Esophagus (tissue), 2 donors: Measurements from ENCODE around the gene SMIM20. TPM values are rescaled to one million over a fixed set of nuclear protein-coding genes. Genes with fewer than 3 reads are reported as not detected.

ENCODE experiments used
- H3K27ac ChIP-seq, 2 donors: one replicate each; pipeline ENCODE4 v1.5.1; 2013; ENCODE audit warnings: low read depth in 2 of 2, mild to moderate bottlenecking in 2 of 2, inconsistent platforms in 1 of 2, low read length in 1 of 2, moderate library complexity in 1 of 2
- H3K27me3 ChIP-seq, 2 donors: one replicate each; pipeline ENCODE4 v1.6.1; 2013; ENCODE audit warnings: low read length in 2 of 2, control low read depth in 1 of 2, mild to moderate bottlenecking in 1 of 2; ENCODE audit not compliant: insufficient read depth in 2 of 2, control insufficient read depth in 1 of 2
- H3K36me3 ChIP-seq, 2 donors: one replicate each; pipeline ENCODE4 v1.6.1; 2013; ENCODE audit warnings: low read length in 1 of 2; ENCODE audit not compliant: control insufficient read depth in 2 of 2, insufficient read depth in 2 of 2
- H3K4me1 ChIP-seq, 2 donors: one replicate each; pipeline ENCODE4 v1.6.1; 2013; ENCODE audit warnings: low read length in 1 of 2; ENCODE audit not compliant: control insufficient read depth in 2 of 2, insufficient read depth in 2 of 2
- H3K4me3 ChIP-seq, 2 donors: one replicate each; pipeline ENCODE4 v1.5.1; 2013; ENCODE audit warnings: low read length in 2 of 2, mild to moderate bottlenecking in 2 of 2, low read depth in 1 of 2, moderate library complexity in 1 of 2
- H3K9me3 ChIP-seq, 2 donors: one replicate each; pipeline ENCODE4 v1.6.1; 2013; ENCODE audit warnings: mild to moderate bottlenecking in 2 of 2, low read depth in 1 of 2, low read length in 1 of 2, moderate library complexity in 1 of 2; ENCODE audit not compliant: control insufficient read depth in 2 of 2, insufficient read depth in 1 of 2
- WGBS, 2 donors: extraction: QIAGEN DNeasy Blood & Tissue Kit; methylation state at CpG; one replicate each; pipeline ENCODE4 v1.1.7; 2013; 5-methylcytosine and 5-hydroxymethylcytosine counted together
- polyA plus RNA-seq, 2 donors: library from polyadenylated mRNA; stranded (reverse); fragments of 200-250 nt; gene quantifications; one replicate each; pipeline ENCODE4 v1.2.3, GENCODE V29; 2013
- donor health status: healthy with polysubstance abuse.
- donor health status: Bipolar disorder and iron deficiency.

SMIM20 gene
- polyA plus RNA-seq, 2 donors, result 8.7 to 15.9 TPM

- WGBS, 2 donors, result 23 to 47% methylated on average over 1 of the region's 1 CpG
- no peak overlapping the region for H3K4me3 ChIP-seq
- H3K4me1 ChIP-seq, result no peaks in the 10 kb centered on the region
- no peak overlapping the region for H3K27ac ChIP-seq
- H3K9me3 ChIP-seq, result no peaks in the 10 kb centered on the region
- H3K27me3 ChIP-seq, result no peaks in the 10 kb centered on the region
- H3K36me3 ChIP-seq, result no peaks in the 10 kb centered on the region
These were observed 23.8 kb downstream of the SMIM20 start for GRCh38 chr4:25937801-25938200.

GRCh38 chr4:25938366-25938765 is 24.3 kb downstream of the SMIM20 start:
- no peak overlapping the region for H3K4me3 ChIP-seq
- WGBS, 2 donors, result 65 to 69% methylated on average over 6 of the region's 6 CpGs
- H3K36me3 ChIP-seq, result no peaks in the 10 kb centered on the region
- no peak overlapping the region for H3K27ac ChIP-seq
- H3K27me3 ChIP-seq, result no peaks in the 10 kb centered on the region
- no peaks in the 10 kb centered on the region for H3K9me3 ChIP-seq
- no peaks in the 10 kb centered on the region for H3K4me1 ChIP-seq

DNA sequence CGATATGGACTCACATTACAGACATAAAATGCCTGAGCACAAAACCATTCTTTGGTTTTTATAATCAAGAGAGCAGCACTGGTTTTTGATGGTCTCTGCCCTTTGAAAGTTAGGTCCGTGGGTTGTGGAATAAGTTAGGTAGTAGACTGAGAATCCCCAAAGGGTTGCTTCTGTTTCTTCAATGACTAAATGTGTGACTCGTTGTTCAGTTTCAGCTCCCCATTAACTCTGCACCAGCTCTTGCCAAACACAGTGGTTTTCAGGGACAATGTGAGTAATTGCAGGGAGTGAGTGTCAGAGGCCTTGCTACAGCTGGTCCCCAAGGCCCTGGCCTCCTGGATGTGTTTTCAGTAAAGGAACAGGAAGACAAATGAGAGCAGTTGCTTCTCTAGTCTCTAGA is 24.8 kb downstream of the SMIM20 start:
- Histone ChIP-seq H3K9me3 (no peaks in the 10 kb centered on the region), H3K4me1 (no peaks in the 10 kb centered on the region), H3K36me3 (no peaks in the 10 kb centered on the region), H3K27me3 (no peaks in the 10 kb centered on the region), H3K27ac (no peak overlapping the region), H3K4me3 (no peak overlapping the region)
- WGBS, 2 donors, result 53% methylated on average over 3 of the region's 3 CpGs

GRCh38 chr4:25939330-25939729 is 25.3 kb downstream of the SMIM20 start:
- H3K36me3 ChIP-seq, result no peaks in the 10 kb centered on the region
- H3K4me3 ChIP-seq, result no peak overlapping the region
- no peaks in the 10 kb centered on the region for H3K9me3 ChIP-seq
- 84 to 88% methylated on average over 4 of the region's 4 CpGs for WGBS, 2 donors
- H3K27me3 ChIP-seq, result no peaks in the 10 kb centered on the region
- H3K4me1 ChIP-seq, result no peaks in the 10 kb centered on the region
- no peak overlapping the region for H3K27ac ChIP-seq

DNA sequence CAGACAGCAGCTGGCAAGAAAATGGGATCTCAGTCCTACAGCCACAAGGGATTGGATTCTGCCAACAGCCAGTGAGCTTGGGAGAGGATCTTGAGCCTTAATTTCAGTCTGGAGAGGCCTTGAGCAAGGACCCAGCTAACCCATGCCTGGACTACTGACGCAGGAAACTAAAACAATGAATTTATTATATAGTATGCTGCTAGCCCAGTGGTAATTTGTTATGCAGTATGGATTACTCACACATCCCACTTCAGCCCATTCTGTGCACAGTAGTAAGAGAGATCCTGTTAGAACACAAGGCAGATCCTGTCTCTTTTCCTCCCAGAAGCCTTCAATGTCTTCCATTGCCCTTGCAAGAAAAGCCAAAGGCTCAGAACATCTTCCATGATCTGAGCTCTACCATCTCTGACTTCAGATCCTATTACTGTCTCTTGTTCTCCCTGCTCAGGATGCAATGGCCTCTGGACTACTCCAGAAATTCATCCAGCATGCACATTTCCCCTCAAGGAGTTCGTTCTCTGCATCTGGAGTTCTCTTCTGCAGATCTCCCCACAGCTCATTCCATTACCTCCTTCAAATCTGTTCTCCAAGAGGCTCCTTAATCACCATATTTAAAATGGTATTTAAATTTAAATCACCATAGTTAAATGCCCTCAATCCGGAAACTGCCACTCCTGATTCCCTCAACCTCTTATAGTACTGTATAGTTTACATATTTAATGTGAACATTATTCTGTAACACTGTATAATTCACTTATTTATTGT is 27.6 kb downstream of the SMIM20 start:
- H3K4me1 ChIP-seq, result no peaks in the 10 kb centered on the region
- no peak overlapping the region for H3K27ac ChIP-seq
- no peaks in the 10 kb centered on the region for H3K9me3 ChIP-seq
- no peaks in the 10 kb centered on the region for H3K36me3 ChIP-seq
- H3K27me3 ChIP-seq, result no peaks in the 10 kb centered on the region
- no peak overlapping the region for H3K4me3 ChIP-seq
- whole genome bisulfite sequencing, 2 donors, result 90 to 92% methylated on average over 3 of the region's 3 CpGs

GRCh38 chr4:25943312-25943711 is 29.3 kb downstream of the SMIM20 start:
- H3K27me3 ChIP-seq, result no peaks in the 10 kb centered on the region
- H3K36me3 ChIP-seq, result no peaks in the 10 kb centered on the region
- H3K4me1 ChIP-seq, result no peaks in the 10 kb centered on the region
- H3K4me3 ChIP-seq, result no peak overlapping the region
- no peak overlapping the region for H3K27ac ChIP-seq
- H3K9me3 ChIP-seq, result no peaks in the 10 kb centered on the region

GRCh38 chr4:25943805-25944204 is 29.8 kb downstream of the SMIM20 start:
- Histone ChIP-seq H3K36me3 (no peaks in the 10 kb centered on the region), H3K9me3 (no peaks in the 10 kb centered on the region), H3K27ac (no peak overlapping the region), H3K4me1 (no peaks in the 10 kb centered on the region), H3K4me3 (no peak overlapping the region), H3K27me3 (no peaks in the 10 kb centered on the region)

DNA sequence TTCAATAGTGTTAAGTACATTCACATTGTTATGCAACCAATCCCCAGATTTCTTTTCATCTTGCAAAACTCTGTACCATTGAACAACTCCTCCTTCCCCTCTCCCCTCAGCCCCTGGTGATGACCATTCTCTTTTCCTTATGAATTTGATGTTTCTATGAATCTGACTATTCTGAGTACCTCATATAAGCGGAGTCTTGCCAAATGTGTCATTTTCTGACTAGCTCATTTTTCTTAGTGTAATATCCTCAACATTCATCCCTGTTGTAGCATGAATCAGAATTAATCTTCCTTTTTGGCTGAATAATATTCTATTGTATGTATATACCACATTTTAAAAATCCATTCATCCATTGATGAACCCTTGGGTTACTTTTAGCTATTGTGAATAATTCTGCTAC is 34.0 kb downstream of the SMIM20 start:
- Histone ChIP-seq H3K4me1 (no peaks in the 10 kb centered on the region), H3K9me3 (no peaks in the 10 kb centered on the region), H3K36me3 (no peaks in the 10 kb centered on the region), H3K27me3 (no peaks in the 10 kb centered on the region), H3K27ac (no peak overlapping the region), H3K4me3 (no peak overlapping the region)
- WGBS, 2 donors, result 78 to 80% methylated on average over 1 of the region's 1 CpG

- 48 to 60% methylated on average over 6 of the region's 6 CpGs for WGBS, 2 donors
- H3K36me3 ChIP-seq, result no peaks in the 10 kb centered on the region
- no peak overlapping the region for H3K4me3 ChIP-seq
- no peaks in the 10 kb centered on the region for H3K27me3 ChIP-seq
- H3K9me3 ChIP-seq, result no peaks in the 10 kb centered on the region
- H3K27ac ChIP-seq, result no peak overlapping the region
- H3K4me1 ChIP-seq, result no peaks in the 10 kb centered on the region
These were observed 35.2 kb downstream of the SMIM20 start for GRCh38 chr4:25949173-25949748.

DNA sequence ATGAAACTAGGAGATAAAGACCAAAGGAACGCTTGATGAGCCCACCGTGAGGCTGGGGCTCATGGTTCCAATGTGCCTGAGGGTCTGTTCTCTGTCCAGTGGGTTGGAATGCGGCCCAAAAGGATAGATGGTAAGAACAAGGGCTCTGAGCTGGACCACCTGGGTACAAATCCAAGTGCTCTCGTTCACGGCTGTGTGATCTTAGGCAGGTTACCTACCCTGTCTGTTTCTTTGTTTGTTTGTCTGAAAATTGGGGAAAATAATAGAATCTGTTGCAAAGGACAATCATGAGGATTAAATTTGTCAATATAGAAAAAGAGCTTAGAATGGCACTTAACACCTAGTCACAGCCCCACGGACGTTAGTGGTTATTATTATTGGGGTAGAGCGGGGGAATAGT is 36.0 kb downstream of the SMIM20 start:
- H3K4me3 ChIP-seq, result no peak overlapping the region
- H3K4me1 ChIP-seq, result no peaks in the 10 kb centered on the region
- H3K27me3 ChIP-seq, result no peaks in the 10 kb centered on the region
- no peaks in the 10 kb centered on the region for H3K36me3 ChIP-seq
- H3K27ac ChIP-seq, result no peak overlapping the region
- 88 to 90% methylated on average over 8 of the region's 8 CpGs for WGBS, 2 donors
- no peaks in the 10 kb centered on the region for H3K9me3 ChIP-seq
